ENCODE results near the gene ARL4D. TPM values are rescaled to one million over a fixed set of nuclear protein-coding genes. Genes with fewer than 3 reads are reported as not detected.
"Not testable (repeated sequence)": the region's sequence is repeated elsewhere in the genome, so short reads cannot be mapped to it uniquely, and the experiment has no call there.

ARL4D gene
- total RNA-seq, 1 donor from 2014 or later: 100 TPM

DNA sequence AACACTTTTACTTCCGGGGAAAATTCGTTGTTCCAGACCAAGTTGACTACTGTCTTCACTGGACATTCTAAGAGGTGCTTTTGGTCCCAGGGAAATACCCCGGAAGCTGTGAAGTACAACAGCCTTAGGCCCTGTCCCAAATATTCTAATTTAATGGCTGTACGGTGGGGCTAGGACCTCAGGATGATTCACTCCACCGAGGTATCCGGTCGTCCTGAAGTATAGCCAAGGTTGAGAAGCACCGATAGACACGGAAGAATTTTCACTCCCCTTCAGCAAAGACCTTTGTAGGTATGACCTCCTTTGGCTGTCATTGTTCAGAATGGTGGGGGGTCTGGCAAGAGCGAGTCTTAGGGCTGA lies 34.9 kb upstream of the ARL4D start:
- H3K27me3 Mint-ChIP-seq (ENCODE audit: unreplicated experiment): peaks cover 16% of the 10 kb centered on the region
- H3K27ac Mint-ChIP-seq (ENCODE audit: unreplicated experiment): no peak overlapping the region
- H3K9me3 Mint-ChIP-seq (ENCODE audit: unreplicated experiment): peaks cover 12% of the 10 kb centered on the region
- TF ChIP-seq, protein P1, sequence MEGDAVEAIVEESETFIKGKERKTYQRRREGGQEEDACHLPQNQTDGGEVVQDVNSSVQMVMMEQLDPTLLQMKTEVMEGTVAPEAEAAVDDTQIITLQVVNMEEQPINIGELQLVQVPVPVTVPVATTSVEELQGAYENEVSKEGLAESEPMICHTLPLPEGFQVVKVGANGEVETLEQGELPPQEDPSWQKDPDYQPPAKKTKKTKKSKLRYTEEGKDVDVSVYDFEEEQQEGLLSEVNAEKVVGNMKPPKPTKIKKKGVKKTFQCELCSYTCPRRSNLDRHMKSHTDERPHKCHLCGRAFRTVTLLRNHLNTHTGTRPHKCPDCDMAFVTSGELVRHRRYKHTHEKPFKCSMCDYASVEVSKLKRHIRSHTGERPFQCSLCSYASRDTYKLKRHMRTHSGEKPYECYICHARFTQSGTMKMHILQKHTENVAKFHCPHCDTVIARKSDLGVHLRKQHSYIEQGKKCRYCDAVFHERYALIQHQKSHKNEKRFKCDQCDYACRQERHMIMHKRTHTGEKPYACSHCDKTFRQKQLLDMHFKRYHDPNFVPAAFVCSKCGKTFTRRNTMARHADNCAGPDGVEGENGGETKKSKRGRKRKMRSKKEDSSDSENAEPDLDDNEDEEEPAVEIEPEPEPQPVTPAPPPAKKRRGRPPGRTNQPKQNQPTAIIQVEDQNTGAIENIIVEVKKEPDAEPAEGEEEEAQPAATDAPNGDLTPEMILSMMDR (IDR thresholded peaks at IDR 0.05; ENCODE audit: partially characterized antibody, unreplicated experiment): no peak
- no peak for DNase-seq
- H3K36me3 Mint-ChIP-seq (ENCODE audit: unreplicated experiment): no peaks in the 10 kb centered on the region
- H3K4me1 Mint-ChIP-seq (ENCODE audit: low read depth, unreplicated experiment): no peaks in the 10 kb centered on the region
- no peak overlapping the region for H3K4me3 Mint-ChIP-seq (ENCODE audit: unreplicated experiment)

DNA sequence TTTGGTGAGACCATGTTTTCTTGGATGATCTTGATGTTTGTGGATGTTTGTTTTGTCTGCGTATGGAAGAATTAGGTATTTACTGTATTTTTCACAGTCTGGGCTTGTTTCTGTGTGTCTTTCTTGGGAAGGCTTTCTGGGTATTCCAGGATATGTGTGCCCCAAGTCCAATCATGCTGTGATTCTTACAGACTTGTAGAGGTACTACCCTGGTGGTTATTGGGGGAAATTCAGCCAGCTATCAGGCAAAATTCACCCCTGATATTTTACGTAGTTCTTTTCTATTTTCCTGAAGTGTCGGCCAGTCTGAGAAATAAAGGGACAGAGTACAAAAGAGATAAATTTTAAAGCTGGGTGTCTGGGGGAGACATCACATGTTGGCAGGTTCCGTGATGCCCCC lies 33.4 kb upstream of the ARL4D start:
- peaks cover 6% of the 10 kb centered on the region for H3K4me1 Mint-ChIP-seq (ENCODE audit: low read depth, unreplicated experiment)
- no peak overlapping the region for H3K4me3 Mint-ChIP-seq (ENCODE audit: unreplicated experiment)
- H3K9me3 Mint-ChIP-seq (ENCODE audit: unreplicated experiment): peaks cover 12% of the 10 kb centered on the region
- no peak for DNase-seq
- TF ChIP-seq, protein P1 (IDR thresholded peaks at IDR 0.05; ENCODE audit: partially characterized antibody, unreplicated experiment): peak; percentile 23
- peaks cover 15% of the 10 kb centered on the region for H3K27me3 Mint-ChIP-seq (ENCODE audit: unreplicated experiment)
- H3K36me3 Mint-ChIP-seq (ENCODE audit: unreplicated experiment): no peaks in the 10 kb centered on the region
- no peak overlapping the region for H3K27ac Mint-ChIP-seq (ENCODE audit: unreplicated experiment)

DNA sequence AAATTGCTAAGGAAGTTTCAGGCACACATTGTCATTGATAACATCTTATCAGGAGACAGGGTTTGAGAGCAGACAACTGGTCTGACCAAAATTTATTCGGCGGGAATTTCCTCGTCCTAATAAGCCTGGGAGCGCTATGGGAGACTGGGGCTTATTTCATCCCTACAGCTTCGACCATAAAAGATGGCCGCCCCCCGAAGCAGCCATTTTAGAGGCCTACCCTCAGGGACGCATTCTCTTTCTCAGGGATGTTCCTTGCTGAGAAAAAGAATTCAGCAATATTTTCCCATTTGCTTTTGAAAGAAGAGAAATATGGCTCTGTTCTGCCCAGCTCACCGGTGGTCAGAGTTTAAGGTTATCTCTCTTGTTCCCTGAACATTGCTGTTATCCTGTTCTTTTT lies 32.9 kb upstream of the ARL4D start:
- not testable (repeated sequence) for DNase-seq; H3K36me3 Mint-ChIP-seq (ENCODE audit: unreplicated experiment); H3K4me1 Mint-ChIP-seq (ENCODE audit: low read depth, unreplicated experiment); H3K4me3 Mint-ChIP-seq (ENCODE audit: unreplicated experiment); H3K27ac Mint-ChIP-seq (ENCODE audit: unreplicated experiment)
- Mint-ChIP-seq H3K27me3 (ENCODE audit: unreplicated experiment) (peaks cover 15% of the 10 kb centered on the region), H3K9me3 (ENCODE audit: unreplicated experiment) (peaks cover 12% of the 10 kb centered on the region)

DNA sequence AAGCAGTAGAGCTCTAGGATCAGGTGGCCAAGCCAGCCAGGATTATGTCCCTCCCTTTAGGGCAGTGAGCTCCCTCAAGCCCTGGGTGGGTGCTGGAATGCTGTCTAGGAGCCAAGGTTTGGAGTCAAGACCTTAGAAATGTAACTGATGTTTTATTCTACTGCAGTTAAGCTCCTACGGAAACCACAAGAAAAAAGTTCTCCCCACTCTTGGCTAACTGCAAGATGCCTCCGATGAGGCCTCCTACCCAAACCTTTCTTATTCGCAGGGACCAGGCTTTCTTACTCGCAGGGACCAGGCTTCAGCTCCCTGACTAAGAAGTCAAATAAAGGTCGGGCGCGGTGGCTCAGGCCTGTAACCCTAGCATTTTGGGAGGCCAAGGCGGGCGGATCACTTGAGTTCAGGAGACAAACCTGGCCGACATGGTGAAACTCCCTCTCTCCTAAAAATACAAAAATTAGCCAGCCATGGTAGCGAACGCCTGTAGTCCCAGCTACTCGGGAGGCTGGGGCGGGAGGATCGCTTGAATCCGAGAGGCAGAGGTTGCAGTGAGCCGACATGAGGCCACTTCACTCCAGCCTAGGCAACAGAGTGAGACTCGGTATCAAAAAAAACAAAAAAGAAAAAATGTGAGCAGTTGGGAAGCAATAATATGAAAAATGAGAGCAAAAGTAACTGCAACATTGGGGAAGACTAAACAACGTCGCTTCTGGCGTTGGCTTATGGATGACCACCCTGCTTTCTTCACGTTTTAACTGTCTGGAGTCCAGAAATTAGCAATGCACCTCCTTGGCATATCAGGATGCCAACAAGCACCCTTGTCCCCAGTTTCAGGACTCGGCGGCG lies 31.7 kb upstream of the ARL4D start:
- TF ChIP-seq, protein P1 (IDR thresholded peaks at IDR 0.05; ENCODE audit: partially characterized antibody, unreplicated experiment): no peak
- no peak for DNase-seq
- peaks cover 12% of the 10 kb centered on the region for H3K9me3 Mint-ChIP-seq (ENCODE audit: unreplicated experiment)
- no peaks in the 10 kb centered on the region for H3K36me3 Mint-ChIP-seq (ENCODE audit: unreplicated experiment)
- H3K27ac Mint-ChIP-seq (ENCODE audit: unreplicated experiment): peak overlapping the region; percentile 100
- H3K4me3 Mint-ChIP-seq (ENCODE audit: unreplicated experiment): peak overlapping the region; percentile 93
- peaks cover 15% of the 10 kb centered on the region for H3K27me3 Mint-ChIP-seq (ENCODE audit: unreplicated experiment)
- peaks cover 6% of the 10 kb centered on the region for H3K4me1 Mint-ChIP-seq (ENCODE audit: low read depth, unreplicated experiment)

DNA sequence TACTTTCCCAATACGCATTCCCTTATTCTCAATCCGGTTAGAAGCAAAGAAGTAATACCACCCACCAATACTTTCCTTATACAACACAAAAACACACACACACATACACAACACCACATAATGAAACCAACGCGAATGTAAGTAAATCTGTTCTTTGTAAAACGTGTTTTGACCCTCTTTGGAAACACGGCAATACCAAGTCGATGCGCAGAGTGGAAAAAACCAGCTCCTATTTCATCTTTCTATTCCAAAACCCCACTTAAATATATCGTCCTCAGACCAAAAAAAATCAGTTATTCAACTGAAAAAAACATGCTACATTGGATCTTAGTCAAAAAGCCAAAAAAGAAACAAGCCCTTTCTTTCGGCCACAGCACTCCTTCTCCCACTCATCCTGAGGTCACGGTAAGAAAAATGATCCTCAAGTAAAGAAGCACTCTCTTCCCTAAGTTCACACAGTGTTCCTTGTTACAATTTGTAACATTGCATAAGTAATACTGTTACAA lies 31.0 kb upstream of the ARL4D start:
- peaks cover 12% of the 10 kb centered on the region for H3K9me3 Mint-ChIP-seq (ENCODE audit: unreplicated experiment)
- peak overlapping the region; percentile 100 for H3K27ac Mint-ChIP-seq (ENCODE audit: unreplicated experiment)
- H3K4me3 Mint-ChIP-seq (ENCODE audit: unreplicated experiment): peak overlapping the region; percentile 93
- H3K36me3 Mint-ChIP-seq (ENCODE audit: unreplicated experiment): no peaks in the 10 kb centered on the region
- TF ChIP-seq, protein P1 (IDR thresholded peaks at IDR 0.05; ENCODE audit: partially characterized antibody, unreplicated experiment): no peak
- DNase-seq: no peak
- H3K4me1 Mint-ChIP-seq (ENCODE audit: low read depth, unreplicated experiment): peaks cover 6% of the 10 kb centered on the region
- peaks cover 15% of the 10 kb centered on the region for H3K27me3 Mint-ChIP-seq (ENCODE audit: unreplicated experiment)

All from glutamatergic neuron (in vitro differentiated cells).